HG02884 (cell line): ENCODE measurements around the gene WDR70.
"Not testable (repeated sequence)": the region's sequence is repeated elsewhere in the genome, so short reads cannot be mapped to it uniquely, and the experiment has no call there.

Experiments used
- ATAC-seq: cut with Tn5 transposase; IDR thresholded peaks from one replicate; pipeline ENCODE4 v1.9.1; 2021; ENCODE audit warnings: mild to moderate bottlenecking, moderate library complexity; ENCODE audit not compliant: unreplicated experiment

Gene WDR70

DNA sequence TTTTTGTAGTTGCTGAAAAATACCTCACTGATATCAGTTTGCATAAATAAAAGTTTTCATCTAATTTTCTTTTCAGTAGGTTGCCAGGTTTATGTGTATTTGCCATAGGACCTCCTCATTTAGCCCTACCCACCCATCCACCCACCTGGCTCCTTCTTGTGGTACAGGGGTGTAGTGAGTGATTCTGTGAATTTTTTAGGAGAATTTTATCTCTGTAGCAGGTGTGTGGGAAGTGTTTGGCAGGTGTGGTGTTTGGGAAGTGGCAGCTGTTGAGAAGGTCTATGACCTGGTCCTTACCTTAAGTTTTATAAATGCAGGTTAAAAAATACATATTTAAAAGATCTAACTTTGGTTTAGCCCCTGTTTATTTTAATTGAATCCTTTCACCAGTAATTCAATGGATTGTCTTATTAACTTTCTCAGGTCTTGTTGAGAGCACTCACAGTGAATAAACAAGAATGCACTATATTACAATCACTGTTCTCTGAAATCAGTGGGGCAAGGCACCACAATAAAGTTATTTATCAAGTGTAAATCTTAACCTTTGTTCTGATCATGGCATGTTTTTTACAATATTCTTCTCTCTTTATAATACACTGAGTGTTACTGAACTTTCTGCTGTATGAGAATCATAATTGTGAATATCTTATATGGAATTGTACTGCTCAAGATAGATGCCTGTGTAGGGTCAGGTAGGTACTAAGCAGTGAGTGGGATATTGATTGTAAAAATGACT, 189.1 kb downstream of the WDR70 start:
- no peak for ATAC-seq

GRCh38 chr5:37568893-37569292, 189.8 kb downstream of the WDR70 start:
- ATAC-seq, result no peak

DNA sequence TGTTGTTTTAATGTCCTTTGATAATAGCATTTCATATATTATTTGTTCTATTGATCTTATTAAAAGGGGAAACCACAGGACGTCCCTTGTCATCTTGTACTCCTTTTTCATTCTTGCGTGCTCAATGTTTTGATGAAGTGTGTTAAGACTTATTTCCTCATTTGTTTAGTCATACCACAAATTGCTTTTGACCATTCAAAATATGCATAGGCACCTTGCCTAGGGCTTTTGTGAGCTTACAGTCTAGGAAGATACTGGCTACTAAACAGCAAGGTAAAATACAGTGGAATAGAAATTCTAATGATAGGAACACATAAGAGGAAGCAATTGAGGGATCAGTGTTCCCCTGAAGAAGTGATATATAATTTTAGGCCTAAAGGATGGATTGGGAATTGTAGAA, 190.3 kb downstream of the WDR70 start:
- ATAC-seq, result no peak

DNA sequence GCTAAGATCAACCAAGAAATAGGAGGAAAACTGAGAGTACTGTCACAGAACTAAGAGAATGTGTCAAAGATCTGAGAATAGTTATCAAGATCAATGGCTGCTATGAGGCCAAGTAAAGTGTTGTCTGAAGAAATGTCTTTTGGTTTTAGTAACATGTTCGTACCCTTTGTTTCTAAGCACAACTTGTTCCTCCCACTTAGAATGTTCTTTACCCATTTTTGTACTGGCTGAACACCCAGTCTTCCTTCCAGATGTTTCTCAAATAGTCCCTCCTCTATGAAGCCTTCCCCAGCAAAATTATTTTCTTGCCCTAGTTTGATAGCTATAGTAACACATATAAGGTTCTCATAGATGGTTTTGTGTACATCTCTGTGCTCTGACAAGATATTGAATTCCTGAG, 191.5 kb downstream of the WDR70 start:
- ATAC-seq, result no peak

- ATAC-seq, result no peak
Observed at GRCh38 chr5:37571985-37572384, 192.9 kb downstream of the WDR70 start.

DNA sequence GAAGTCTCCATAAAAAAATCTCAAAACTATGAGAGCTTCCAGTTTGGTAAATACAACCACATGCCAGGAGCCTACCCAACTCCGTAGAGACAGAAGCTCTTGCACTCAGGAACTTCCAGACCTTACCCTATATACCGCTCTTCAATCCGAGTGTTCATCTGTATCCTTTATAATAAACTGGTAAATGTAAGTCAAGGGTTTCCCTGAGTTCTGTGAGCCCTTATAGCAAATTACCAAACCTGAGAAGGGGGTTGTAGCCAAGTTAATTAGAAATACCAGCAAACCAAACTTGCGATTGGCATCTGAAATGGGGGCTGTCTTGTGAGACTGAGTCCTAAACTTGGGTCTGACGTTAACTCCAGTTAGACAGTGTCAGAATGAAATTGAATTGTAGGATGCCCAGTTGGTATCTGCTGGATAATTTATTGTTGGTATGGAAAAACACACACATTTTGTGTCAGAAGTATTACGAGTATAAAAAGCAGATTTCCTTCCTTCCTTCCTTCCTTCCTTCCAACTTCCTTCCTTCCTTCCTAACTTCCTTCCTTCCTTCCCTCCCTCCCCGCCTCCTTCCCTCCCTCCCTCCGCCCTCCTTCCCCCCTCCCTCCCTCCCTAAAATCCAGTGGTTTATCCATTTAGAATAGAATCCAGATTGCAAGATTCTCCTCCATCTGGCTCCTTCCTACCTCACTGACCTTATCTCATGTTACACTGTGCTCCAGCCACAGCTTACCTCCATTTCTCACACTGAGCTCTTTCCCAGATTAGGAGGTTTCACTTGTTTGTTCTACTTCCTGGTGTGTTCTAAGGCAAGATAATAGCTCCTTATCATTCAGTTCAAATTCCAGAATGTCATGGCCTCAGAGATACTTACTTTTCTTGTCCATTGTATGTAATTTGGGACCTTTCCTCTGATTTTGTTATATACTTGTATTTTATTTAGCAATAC, 196.7 kb downstream of the WDR70 start:
- ATAC-seq, result no peak

DNA sequence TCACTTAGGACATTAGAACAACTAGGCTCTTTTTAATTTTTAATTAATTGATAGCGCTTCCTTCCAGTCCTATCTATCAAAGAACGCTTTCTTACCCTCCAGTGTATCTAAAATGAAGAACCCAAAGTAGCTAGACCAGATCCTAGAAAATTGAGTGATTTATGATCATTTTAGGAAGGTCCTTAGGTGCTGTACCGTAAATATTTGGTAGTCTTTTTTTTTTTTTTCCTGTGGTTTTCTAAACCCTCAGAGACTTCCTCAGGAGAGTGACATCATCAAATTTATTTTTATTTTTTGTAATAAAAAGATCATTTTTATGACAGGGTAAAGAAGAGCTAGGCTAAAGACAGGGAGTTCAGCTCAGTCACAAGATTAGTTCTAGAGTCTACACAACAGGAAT, 197.4 kb downstream of the WDR70 start:
- no peak for ATAC-seq

GRCh38 chr5:37578176-37578575, 199.1 kb downstream of the WDR70 start:
- ATAC-seq, result no peak

DNA sequence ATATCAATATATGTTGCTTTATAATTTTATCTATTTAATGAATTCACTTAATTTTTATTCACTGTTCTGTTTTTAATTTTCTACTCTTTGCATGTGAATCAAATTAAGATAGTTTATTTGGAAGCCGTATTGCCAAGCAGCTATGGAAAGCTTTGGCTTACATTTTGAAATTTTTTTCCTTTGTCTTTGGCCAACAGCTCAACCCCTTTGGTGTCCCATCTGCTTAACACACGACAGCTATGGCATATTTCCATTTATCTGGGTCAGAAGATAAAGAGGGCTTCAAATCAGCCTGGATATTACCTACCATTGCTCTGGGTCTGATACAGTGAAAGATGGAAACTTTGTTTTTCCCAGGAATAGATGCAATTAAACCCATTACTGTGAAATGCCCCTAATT, 201.0 kb downstream of the WDR70 start:
- no peak for ATAC-seq

DNA sequence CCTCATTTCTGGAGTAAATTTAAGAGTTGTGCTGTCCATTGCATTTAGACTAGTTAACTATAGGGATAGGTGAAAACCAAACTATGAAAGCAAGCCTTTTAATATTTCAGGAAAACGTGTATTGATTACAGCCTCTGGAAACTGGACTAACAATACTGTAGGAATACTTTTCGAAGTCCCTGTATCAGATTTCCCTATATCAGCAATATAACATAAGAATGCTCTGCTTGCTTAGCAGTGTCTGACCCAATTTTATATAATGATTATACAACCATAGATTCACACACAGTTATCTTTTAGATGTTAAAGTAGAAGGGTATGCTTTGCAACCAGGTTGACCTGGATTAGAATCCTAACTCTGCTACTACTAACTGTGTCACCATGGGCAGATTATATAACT, 203.1 kb downstream of the WDR70 start:
- ATAC-seq, result no peak

- not testable (repeated sequence) for ATAC-seq
Observed at GRCh38 chr5:37593292-37593691, 214.2 kb downstream of the WDR70 start.

DNA sequence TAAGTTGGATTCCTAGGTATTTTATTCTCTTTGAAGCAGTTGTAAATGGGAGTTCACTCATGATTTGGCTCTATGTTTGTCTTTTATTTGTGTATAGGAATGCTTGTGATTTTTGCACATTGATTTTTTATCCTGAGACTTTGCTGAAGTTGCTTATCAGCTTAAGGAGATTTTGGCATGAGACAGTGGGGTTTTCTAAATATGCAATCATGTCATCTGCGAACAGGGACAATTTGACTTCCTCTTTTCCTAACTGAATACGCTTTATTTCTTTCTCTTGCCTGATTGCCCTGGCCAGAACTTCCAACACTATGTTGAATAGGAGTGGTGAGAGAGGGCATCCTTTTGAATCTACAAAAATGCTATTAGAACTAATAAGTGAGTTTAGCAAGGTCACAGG, 215.7 kb downstream of the WDR70 start:
- not testable (repeated sequence) for ATAC-seq

DNA sequence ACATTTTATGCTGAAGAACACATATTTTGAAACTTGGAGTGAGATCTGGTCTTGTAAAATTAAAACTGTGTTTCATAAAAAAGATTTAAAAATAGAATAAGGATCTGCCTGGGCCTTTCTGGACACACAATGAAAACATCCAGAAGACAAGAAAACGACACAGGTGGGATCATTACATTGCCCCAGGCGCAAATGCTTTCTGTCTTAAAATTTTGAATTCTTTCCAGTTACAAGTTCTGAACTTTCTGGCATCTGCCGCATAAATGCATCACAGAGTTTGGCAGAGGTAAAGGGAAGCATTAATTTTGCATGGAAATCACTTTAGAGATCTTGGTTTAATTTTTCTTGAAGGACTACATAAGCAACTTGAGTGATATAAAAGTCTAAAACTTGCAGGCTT, 219.6 kb downstream of the WDR70 start:
- ATAC-seq, result no peak

DNA sequence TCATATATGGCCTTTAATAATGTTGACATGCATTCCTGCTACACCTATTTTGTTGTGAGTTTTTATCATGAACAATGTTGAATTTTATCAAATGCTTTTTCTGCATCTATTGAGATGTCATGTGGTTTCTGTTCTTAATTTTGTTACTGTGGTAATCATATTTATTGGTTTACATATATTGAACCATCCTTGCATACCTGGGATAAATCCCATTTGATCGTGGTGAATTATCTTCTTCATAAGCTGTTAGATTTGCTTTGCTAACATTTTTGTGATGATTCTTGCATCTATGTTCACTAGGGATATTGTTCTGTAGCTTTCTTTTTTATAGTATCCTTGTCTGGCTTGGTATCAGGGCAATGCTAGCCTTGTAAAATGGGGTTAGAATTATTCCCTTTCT, 222.0 kb downstream of the WDR70 start:
- no peak for ATAC-seq

DNA sequence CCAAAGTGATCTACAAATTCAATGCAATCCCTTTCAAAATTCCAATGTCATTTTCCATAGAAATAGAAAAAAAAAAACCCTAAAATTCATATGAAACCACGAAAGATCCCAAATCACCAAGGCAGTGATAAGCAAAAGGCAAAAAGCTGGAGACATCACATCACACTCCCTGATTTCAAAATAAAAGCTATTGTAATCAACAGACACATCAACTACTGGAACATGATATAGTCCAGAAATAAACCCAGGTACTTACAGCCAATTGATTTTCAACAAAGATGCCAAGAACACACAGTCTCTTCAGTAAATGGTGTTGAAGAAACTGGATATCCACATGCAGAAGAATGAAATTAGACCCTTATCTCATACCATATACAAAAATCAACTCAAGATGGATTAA, 224.0 kb downstream of the WDR70 start:
- no peak for ATAC-seq

DNA sequence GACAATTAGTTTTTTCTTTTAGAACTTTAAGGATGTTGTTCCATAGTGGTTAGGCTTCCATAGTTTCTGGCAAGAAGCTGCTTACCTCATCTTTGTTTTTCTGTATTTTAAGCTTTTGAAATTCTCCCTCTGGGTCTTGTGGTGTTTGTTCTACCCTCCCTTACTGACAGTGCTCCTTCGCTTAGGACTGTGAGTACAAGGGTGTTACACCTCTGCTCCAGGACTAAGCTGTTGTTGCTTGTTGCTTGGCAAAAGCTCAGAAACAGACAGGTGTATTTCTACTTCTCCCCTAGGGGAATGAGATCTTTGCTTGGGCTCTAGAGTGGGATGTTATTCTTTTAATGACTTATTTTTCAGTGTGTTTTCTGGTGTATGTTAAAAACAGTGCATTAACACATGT, 225.2 kb downstream of the WDR70 start:
- ATAC-seq, result no peak

GRCh38 chr5:37606148-37606547, 227.0 kb downstream of the WDR70 start:
- no peak for ATAC-seq

GRCh38 chr5:37606632-37607248, 227.6 kb downstream of the WDR70 start:
- no peak for ATAC-seq

DNA sequence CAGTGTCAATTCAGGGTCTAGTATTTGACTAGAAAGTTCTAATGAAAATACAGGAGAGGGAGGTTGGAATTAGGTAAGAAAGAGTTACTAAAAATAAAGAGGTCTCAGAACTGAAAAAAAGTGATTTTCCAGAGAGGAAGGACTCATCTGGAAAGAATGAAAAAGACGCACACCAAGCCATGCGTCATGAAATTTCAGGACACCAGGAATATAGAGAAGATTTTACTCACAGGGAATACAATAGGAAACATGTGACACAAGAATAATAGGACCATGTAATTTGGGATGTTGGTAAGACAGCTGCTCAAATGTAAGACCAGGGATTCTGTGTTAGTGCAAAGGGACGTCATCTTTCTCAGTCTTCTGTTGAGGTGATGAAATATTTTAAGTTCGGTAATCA, 236.1 kb downstream of the WDR70 start:
- no peak for ATAC-seq

- ATAC-seq, result no peak
Observed at GRCh38 chr5:37619353-37619752, 240.2 kb downstream of the WDR70 start.

- not testable (repeated sequence) for ATAC-seq
Observed at GRCh38 chr5:37622354-37622753, 243.2 kb downstream of the WDR70 start.

DNA sequence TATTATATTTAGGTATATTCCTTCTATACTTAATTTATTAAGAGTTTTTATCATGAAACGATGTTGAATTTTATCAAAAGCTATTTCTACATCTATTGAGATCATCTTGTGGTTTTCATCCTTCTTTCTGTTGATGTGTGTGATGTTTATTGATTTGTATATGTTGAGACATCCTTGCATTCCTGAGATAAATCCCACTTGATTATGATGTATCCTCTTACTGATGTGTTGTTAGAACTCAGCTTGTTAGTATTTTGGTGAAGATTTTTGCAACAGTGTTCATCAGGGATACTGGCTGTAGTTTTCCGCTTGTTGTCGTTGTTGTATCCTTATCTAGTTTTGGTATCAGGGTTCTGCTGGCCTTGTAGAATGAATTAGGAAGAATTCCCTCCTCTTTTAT, 247.1 kb downstream of the WDR70 start:
- no peak for ATAC-seq
